ENCODE measurements around the gene SENP7.
"Not testable (repeated sequence)": the region's sequence is repeated elsewhere in the genome, so short reads cannot be mapped to it uniquely, and the experiment has no call there.

SENP7 gene

GRCh38 chr3:101325393-101326134 lies 187.4 kb downstream of the SENP7 start:
- no peak for DNase-seq (ENCODE audit: low read depth)

- DNase-seq (ENCODE audit: low read depth), result no peak
Observed at GRCh38 chr3:101320475-101320874, 192.5 kb downstream of the SENP7 start, which contains the start of gene IMPG2. Gene IMPG2, minus strand, starts transcription at chr3:101320575. Its CDS starts 203 bp downstream, at chr3:101320372.

DNA sequence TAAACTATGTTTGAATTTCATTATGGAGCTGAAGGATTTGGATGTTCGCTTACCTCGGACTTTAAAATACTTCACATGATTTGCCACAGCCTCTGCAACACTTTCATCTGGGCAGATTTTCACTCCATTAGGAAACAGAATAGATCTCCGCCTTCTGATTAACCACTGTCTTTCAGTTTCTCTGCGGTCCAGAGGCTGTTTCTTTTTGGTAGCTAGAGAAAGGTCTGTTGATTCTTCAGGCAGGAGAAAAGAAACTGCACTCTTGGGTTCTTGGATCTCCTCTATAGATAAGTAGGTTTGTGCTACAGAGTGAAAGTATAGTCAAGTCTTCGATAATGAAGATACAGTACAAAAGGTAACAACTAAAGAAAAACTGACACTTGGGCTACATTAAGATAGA lies 193.5 kb downstream of the SENP7 start:
- DNase-seq (ENCODE audit: low read depth), result no peak

DNA sequence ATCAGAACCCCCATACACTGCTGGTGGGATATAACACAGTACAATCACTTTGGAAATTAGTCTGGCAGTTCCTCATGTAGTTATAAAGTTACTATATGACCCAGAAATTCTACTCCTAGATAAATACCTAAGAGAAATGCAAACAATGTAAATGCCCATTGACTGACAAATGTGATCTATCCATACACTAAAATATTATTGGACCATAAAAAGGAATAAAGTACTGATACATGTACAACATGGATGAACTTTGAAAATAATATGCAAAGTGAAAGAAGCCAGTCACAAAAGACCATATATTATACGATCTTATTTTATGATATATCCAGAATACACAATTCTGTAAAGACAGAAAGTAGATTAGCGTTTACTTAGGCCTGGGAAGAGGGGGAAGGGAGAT lies 200.5 kb downstream of the SENP7 start:
- no peak for DNase-seq (ENCODE audit: low read depth)

- DNase-seq (ENCODE audit: low read depth), result no peak
Observed at GRCh38 chr3:101311676-101312075, 201.3 kb downstream of the SENP7 start.

GRCh38 chr3:101310978-101311375 lies 202.0 kb downstream of the SENP7 start:
- DNase-seq (ENCODE audit: low read depth), result no peak

- not testable (repeated sequence) for DNase-seq (ENCODE audit: low read depth)
Observed at GRCh38 chr3:101308147-101308772, 204.8 kb downstream of the SENP7 start.

DNA sequence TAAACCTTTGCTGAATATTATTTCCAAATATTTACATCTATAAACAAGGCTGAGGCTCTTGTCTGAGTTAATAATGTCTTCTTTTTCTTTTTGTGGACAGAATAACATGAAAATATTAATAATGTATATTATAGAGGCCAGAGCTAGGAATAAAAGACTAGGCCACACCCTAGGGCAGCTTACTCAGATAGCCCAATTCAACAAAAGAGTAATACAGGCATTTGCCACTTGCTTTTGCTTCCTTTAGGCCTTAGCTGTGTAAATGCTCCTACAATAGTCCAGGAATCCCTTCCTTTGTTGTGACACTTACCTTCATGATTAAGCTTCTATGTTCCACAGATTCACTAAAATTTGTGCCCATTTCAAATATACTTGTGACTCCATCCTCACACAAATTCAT lies 209.2 kb downstream of the SENP7 start:
- no peak for DNase-seq (ENCODE audit: low read depth)

DNA sequence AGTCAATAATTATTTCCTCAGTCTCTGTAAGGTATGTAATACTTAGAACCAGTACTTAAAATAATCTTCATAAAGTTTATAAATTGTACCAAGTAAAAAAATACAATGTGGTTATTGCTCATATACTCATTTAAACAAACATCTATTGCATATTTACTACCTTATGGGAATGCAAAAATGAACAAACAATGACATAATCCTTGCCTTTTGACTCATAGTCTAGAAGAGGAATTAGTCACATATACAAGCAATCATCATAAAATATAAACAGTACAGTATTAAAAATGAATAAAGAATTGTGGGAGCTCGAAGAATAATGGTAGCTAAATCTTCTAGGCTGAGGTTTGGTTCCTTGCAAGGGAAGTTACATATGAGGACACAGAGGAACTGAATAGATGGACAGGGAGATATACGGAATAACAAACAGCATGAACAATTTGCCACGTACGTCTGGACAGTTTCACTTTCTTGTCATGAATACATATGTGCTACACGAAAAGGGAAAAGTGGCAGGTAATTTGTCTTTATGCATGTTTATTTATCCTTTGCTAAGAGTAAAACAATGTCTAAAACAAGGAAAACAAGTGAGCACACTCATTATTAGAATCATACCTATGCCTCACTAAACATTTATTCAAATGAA lies 209.8 kb downstream of the SENP7 start:
- no peak for DNase-seq (ENCODE audit: low read depth)

GRCh38 chr3:101300073-101300472 lies 212.9 kb downstream of the SENP7 start:
- DNase-seq (ENCODE audit: low read depth), result no peak

DNA sequence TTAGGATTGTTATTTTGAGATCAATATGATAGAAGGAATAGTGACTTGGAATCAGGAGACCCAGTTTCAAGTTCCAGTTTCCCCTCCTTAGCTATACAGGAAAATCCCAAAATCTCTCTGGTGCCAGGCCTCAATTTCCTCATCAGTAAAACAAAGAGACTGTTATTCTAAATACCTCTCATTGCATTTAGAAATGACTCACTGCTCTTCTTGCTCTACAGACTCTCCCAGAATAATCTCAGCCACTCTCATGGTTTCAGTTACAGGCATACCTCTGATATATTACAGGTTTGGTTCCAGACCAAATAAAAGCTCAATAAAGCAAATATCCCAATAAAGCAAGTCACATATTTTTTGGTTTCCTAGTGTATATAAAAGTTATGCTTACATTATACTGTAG lies 221.0 kb downstream of the SENP7 start:
- DNase-seq (ENCODE audit: low read depth), result no peak

DNA sequence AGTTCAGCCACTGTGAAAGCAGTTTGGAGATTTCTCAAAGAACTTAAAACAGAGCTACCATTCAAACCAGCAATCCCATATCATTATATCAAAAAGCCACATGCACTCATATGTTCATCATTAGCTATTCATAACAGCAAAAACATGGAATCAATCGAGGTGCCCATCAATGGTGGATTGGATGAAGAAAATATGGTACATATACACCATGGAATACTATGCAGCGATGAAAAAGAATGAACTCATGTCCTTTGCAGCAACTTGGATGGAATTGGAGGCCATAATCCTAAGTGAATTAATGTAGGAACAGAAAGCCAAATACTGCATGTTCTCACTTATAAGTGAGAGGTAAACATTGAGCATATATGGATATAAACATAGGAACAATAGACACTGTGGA lies 224.7 kb downstream of the SENP7 start:
- DNase-seq (ENCODE audit: low read depth), result no peak

GRCh38 chr3:101284757-101285156 lies 228.3 kb downstream of the SENP7 start:
- DNase-seq (ENCODE audit: low read depth), result no peak

GRCh38 chr3:101281521-101282030 lies 231.4 kb downstream of the SENP7 start:
- no peak for DNase-seq (ENCODE audit: low read depth)

DNA sequence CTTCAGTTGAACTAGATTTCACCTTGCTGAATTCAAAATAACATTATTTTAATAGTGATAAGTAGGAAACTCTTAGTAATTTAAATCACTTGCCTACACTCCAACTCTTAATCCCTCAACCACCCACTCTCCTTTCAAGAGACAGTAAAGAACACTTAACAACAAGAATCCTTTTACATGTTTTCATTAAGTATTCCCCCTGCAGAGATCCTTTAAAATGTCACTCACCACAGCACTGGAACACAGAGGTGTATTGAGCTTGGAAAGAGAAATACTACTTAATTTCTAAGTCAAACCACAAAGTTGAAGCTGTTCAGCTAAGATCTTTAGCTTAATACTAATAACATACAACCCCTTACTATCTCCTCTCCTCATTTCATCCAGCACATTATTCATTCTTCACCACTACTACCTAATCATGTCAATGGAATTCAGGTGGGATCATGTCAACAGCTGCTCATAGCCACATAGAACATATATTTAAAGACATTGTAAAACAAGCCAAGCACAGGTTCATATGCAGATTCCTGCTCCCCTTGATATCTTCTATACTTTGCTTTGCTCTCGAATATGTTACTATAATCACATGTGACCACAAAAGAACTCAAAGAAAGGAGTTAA lies 233.1 kb downstream of the SENP7 start:
- no peak for DNase-seq (ENCODE audit: low read depth)

DNA sequence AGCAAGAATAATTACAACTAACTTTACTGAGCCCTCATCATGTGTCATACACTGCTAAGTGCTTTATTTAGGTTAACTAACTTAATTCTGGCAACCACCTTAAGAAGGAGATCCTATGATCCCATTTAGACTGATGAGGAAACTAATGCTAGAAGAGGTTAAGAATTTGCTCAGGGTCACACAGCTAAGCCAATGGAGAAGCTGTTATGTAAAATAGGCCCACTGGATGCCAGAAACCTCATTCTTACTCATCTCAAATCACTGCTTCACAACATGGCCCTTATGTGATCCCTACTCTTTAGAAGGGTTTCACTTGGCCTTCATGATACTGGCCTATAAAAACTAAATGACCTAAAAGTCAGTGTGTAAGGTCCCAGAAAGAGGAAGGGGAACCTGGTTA lies 233.8 kb downstream of the SENP7 start:
- DNase-seq (ENCODE audit: low read depth), result no peak

GRCh38 chr3:101278727-101279126 lies 234.3 kb downstream of the SENP7 start:
- DNase-seq (ENCODE audit: low read depth), result no peak
